Measurements from ENCODE around the gene PAM.
"Not testable (repeated sequence)": the region's sequence is repeated elsewhere in the genome, so short reads cannot be mapped to it uniquely, and the experiment has no call there.

The PAM gene

GRCh38 chr5:103013933-103014552 lies 258.9 kb downstream of the PAM start:
- DNase-seq: no peak

DNA sequence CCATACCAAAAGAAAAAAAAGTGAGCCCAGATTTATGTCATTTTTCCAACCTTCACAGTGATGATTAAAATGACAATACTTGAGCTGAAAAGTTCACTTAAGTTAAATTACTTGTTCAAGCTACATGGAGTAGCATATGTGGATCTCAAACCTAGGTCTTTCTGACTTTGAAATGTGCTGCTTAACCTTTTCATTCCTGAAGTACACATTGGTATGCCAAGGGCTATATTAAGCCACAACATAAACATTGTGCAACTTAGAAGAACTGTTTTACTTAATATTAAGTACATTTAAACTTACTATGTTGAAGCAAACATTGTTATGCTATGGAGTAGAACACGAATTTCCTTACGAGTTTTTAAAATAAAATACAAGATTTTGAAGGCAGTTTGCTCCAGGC lies 259.9 kb downstream of the PAM start:
- DNase-seq: no peak

- no peak for DNase-seq
Measured at GRCh38 chr5:103016167-103016566, 261.1 kb downstream of the PAM start.

DNA sequence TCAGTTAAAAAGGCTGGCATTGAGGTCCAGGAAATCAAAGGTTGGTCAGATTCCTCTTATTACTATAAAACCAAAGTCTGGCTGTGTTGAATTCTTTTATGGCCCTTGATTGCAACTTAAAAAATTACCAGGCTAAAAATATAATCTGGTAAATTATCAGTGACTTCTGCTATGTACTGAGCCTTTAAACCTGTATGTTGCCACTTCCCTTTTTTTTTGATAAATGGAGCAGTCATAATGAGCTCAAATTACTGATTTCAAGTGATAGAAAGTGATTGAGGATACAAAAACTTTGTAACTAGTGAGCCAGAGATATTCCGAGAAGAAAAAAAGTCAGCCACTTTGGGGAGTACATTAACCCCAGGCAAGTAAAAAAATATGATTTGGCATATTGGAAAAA lies 264.7 kb downstream of the PAM start:
- no peak for DNase-seq

DNA sequence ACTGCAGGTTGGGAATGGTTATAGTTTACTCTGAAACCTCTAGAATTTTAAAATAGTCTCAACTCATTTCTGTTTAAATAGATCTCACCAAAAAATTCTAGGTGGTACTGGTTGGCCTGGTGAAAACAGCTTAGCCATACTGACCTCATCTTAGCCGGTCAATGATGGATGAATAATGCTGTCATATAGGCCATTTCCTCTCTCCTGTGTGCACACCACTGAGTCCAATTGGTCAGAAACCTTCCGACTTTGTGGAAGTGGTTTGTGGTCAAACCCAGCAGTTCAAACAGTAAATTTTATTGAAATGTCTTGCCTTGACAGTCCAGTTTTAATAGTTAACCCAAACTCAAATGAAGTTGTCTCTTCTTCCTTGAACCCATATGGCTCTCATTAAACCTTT lies 266.2 kb downstream of the PAM start:
- DNase-seq: no peak

- no peak for DNase-seq
Measured at GRCh38 chr5:103027267-103027666, 272.2 kb downstream of the PAM start.

GRCh38 chr5:103031607-103032006 lies 276.5 kb downstream of the PAM start:
- DNase-seq: no peak

DNA sequence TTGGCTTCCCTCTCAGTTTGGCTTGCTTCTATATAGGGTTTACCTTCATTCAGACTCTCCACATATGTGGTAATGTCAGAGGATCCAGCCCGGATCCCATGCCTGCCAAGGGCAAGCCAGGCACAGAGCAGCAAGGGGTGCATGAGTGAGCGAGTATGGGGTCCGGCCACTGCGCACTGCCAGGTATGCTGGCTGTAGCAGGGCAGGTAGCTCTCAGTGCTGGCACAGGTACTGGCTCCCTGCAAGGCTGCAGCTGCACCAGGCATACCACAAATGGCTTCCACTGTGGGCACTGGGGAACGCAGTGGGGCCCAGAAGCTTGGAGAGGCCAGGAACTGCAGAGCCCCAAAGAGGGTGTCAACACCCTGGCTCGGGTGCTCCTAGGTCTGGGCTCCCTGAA lies 278.6 kb downstream of the PAM start:
- no peak for DNase-seq

DNA sequence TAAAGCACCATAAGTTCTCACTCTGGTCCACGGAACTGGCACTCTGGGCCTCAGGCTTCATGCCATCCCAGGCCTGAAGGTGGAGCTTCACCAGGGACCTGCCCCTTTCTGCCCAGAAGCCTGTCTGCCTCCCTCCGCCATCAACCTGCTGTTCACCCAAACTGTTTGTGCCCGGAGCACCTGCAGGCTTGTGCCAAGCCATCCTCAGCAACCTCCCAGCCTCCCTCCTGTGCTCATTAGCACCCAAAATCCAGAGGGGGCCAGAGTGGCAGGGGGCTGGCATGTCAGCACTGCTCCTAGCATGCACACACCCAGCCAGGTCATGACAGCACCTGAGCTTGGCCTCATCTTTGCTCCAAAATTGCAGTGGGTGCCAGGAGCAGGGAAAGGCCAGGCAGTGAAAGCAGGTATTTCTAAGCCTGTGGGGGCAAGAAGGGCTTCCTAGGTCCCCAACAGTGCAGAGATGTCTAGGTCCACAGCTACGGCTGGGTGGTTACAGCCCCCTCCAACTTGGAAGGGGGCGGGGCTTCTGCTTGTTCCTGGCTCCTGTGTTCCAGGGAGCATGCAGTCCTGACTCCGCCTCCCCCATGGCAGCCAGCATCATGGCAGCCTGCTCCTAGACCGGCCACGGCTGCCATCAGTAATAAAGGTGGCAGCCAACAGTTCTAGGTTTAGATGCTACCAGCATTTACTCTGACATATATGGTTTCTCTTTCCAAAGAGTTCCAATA lies 279.7 kb downstream of the PAM start:
- DNase-seq: no peak

DNA sequence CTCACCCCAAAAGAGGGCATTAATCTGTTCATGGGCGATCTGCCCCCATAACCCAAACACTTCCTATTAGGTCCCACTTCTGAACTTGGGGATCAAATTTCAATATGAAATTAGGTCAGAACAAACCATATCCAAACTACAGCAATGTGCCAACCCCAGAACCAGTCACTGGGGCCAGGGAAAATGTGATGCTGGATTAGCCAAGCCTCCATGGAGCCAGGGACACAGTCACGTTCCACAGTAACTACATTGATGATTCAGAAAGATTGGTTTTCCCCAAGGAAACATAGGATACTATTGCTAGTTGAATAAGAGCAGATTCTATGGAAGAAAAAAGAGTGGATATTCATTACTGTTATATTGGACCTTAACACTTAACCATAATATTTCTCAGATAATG lies 280.6 kb downstream of the PAM start:
- no peak for DNase-seq

GRCh38 chr5:103036601-103037000 lies 281.5 kb downstream of the PAM start:
- DNase-seq: no peak

GRCh38 chr5:103037673-103038455 lies 282.8 kb downstream of the PAM start:
- no peak for DNase-seq

GRCh38 chr5:103041071-103041676 lies 286.1 kb downstream of the PAM start:
- no peak for DNase-seq

- DNase-seq: not testable (repeated sequence)
Measured at GRCh38 chr5:103046706-103047105, 291.6 kb downstream of the PAM start.

GRCh38 chr5:103057208-103058130 lies 302.4 kb downstream of the PAM start:
- DNase-seq: no peak

DNA sequence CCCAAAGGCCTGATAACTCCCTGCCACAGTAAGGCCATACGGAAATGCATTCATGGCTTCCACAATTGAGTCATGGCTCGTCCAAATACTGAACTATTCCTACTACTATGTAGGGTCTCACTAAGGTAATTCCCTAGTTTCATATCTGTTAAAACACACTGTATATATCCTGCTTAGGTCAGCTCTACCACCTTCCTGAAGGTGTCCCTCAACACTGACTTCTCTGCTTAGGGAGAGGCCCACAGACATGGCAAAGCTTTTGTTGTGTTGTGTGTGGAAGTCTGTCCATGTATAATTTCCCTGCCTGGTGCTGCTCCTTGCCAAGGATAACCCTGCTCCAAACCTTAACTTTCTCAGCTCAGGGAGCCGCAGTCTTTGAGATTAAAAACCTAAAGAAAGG lies 304.4 kb downstream of the PAM start:
- no peak for DNase-seq

GRCh38 chr5:103060424-103060954 lies 305.4 kb downstream of the PAM start:
- DNase-seq: no peak

GRCh38 chr5:103066326-103066725 lies 311.2 kb downstream of the PAM start:
- DNase-seq: no peak

DNA sequence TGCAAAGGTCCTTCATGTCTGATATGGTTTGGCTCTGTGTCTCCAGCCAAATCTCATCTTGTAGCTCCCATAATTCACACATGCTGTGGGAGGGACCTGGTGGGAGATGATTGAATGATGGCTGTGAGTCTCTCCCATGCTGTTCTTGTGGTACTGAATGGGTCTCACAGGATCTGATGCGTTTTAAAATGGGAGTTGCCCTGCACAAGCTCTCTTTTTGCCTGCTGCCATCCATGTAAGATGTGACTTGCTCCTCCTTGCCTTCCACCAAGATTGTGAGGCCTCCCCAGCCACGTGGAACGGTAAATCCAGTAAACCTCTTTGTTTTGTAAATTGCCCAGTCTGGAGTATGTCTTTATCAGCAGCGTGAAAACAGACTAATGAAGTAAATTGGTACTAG lies 318.4 kb downstream of the PAM start:
- not testable (repeated sequence) for DNase-seq

DNA sequence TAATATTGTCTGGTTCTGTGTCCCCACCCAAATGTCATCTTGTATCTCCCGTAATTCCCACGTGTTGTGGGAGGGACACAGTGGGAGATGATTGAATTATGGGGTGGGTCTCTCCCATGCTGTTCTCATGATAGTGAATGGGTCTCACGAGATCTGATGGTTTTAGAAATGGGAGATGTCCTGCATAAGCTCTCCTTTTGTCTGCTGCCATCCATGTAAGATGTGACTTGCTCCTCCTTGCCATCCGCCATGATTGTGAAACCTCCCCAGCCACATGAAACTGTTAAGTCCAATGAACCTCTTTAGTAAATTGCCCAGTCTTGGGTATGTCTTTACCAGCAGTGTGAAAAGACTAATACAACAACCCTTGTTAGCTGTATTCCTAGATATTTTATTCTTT lies 320.3 kb downstream of the PAM start:
- DNase-seq: no peak

Measured in CD4-positive, alpha-beta T cell treated with Interleukin-15 for 1 hour (primary cell).